HG02623 (cell line): ENCODE results near the gene SLC1A1.
A peak's percentile ranks its signal among the peaks of the same experiment; 100 is the strongest.
"Not testable (repeated sequence)": the region's sequence is repeated elsewhere in the genome, so short reads cannot be mapped to it uniquely, and the experiment has no call there.

ENCODE experiments used
- ATAC-seq: cut with Tn5 transposase; IDR thresholded peaks from one replicate; pipeline ENCODE4 v1.9.1; 2021; ENCODE audit warnings: moderate library complexity; ENCODE audit not compliant: unreplicated experiment

The SLC1A1 gene

GRCh38 chr9:4504250-4504649, 14.0 kb downstream of the SLC1A1 start:
- no peak for ATAC-seq

- no peak for ATAC-seq
These were observed 16.2 kb downstream of the SLC1A1 start for GRCh38 chr9:4506490-4506889.

GRCh38 chr9:4507306-4508130, 17.2 kb downstream of the SLC1A1 start:
- ATAC-seq, result no peak

GRCh38 chr9:4508246-4508906, 18.1 kb downstream of the SLC1A1 start:
- ATAC-seq, result no peak

- no peak for ATAC-seq
These were observed 18.8 kb downstream of the SLC1A1 start for GRCh38 chr9:4508907-4509589.

- ATAC-seq, result no peak
These were observed 19.3 kb downstream of the SLC1A1 start for GRCh38 chr9:4509590-4509984.

- ATAC-seq, result no peak
These were observed 20.5 kb downstream of the SLC1A1 start for GRCh38 chr9:4510546-4511322.

GRCh38 chr9:4514252-4515128, 24.2 kb downstream of the SLC1A1 start:
- ATAC-seq, result no peak

- ATAC-seq, result peak; percentile 39
These were observed 25.7 kb downstream of the SLC1A1 start for GRCh38 chr9:4515958-4516375.

GRCh38 chr9:4517274-4517673, 27.0 kb downstream of the SLC1A1 start:
- ATAC-seq, result no peak

GRCh38 chr9:4519604-4520003, 29.3 kb downstream of the SLC1A1 start:
- ATAC-seq, result peak; percentile 27

- no peak for ATAC-seq
These were observed 29.8 kb downstream of the SLC1A1 start for GRCh38 chr9:4520055-4520454.

- ATAC-seq, result no peak
These were observed 40.1 kb downstream of the SLC1A1 start for GRCh38 chr9:4530375-4530774.

GRCh38 chr9:4530831-4531230, 40.6 kb downstream of the SLC1A1 start:
- ATAC-seq, result not testable (repeated sequence)

- not testable (repeated sequence) for ATAC-seq
These were observed 41.1 kb downstream of the SLC1A1 start for GRCh38 chr9:4531355-4531754.

- ATAC-seq, result not testable (repeated sequence)
These were observed 43.6 kb downstream of the SLC1A1 start for GRCh38 chr9:4533881-4534280.

GRCh38 chr9:4536196-4536595, 45.9 kb downstream of the SLC1A1 start:
- ATAC-seq, result not testable (repeated sequence)

GRCh38 chr9:4537581-4537980, 47.3 kb downstream of the SLC1A1 start:
- ATAC-seq, result no peak

- ATAC-seq, result no peak
These were observed 47.8 kb downstream of the SLC1A1 start for GRCh38 chr9:4538107-4538506.

GRCh38 chr9:4538621-4539020, 48.4 kb downstream of the SLC1A1 start:
- ATAC-seq, result no peak
